Cerebellar cortex (tissue), 1 donor: Measurements from ENCODE around the gene TMEM141.
A peak's percentile ranks its signal among the peaks of the same experiment; 100 is the strongest.

Experiments used
- DNase-seq: peaks from one replicate; pipeline ENCODE4 v3.0.0-alpha.2; 2015; ENCODE audit warnings: low spot score

Gene TMEM141

DNA sequence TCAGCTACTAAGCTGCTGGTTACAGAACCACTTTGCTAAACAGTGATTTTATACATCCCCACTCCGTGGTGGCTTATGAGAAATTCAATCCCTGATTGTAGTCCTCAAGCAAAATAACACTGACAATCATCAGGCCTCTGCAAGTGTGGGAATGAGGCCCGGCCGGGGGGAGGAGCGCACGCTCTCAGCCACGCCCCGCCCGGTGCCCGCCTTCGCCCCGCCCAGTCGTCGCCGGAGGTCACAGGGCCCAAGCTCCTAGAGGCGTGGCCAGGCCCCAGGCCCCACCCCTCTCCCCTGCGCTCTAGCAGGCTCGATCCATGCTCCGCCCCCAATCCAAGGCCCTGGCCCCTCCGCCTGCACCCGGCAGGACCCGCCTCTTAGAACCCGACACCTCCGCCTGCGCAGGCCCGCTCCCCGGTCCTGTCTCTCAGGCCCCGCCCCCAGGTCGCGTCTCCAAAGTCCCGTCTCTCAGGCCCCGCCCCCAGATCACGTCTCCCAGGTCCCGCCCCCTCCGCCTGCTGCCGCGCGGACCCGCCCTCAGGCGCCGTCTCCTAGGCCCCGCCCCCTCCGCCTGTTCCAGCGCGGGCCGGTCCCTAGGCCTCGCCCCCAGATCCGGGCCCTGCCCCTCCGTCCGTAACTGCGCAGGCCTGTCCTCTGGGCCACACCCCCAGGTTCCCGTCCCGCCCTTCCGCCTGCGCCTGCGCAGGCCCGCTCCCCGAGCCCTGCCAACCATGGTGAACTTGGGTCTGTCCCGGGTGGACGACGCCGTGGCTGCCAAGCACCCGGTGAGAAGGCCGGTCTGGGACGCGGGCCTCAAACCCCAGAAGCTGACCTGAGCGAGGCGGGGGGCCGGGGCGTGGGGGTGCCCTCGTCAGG lies at the start of gene TMEM141:
TSS of gene TMEM141 (plus strand) at position 705 of the 876 bp plus-strand sequence. CDS start at position 732, 27 bp downstream.
- DNase-seq = peak; percentile 99

DNA sequence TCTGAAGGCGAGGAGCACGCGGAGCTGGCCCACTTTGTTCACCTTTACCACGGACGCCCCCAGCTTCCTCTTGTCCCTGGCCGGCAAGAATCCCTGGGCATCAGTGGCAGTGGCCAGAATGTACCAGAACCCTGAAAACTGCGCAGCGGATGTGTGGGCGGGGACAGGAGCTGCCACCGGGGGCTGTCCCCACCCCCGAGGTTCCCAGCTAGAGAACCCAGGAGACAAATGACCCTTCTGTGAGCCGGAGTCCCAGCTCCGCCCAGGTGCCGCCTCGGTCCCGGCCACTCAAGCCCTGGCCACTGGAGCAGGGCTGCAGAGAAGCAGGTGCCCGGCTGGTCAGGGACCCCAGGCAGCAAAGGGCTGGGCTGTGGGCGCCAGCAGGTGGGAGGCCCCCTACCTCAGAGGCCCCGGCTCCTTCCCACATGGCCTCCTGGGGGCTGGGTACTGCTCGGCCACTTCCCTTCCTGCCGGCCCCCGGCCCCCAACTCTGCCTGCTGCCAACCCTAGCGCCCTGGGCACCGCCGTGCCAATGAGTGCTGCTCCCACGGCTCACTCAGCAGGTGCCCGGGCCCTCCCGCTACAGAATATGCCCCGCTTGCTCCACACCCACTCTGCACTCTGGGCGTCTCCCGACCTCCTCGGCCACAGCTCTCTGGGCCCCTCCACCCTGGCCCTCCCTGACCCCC lies 49.1 kb upstream of the TMEM141 start:
- no peak for DNase-seq

DNA sequence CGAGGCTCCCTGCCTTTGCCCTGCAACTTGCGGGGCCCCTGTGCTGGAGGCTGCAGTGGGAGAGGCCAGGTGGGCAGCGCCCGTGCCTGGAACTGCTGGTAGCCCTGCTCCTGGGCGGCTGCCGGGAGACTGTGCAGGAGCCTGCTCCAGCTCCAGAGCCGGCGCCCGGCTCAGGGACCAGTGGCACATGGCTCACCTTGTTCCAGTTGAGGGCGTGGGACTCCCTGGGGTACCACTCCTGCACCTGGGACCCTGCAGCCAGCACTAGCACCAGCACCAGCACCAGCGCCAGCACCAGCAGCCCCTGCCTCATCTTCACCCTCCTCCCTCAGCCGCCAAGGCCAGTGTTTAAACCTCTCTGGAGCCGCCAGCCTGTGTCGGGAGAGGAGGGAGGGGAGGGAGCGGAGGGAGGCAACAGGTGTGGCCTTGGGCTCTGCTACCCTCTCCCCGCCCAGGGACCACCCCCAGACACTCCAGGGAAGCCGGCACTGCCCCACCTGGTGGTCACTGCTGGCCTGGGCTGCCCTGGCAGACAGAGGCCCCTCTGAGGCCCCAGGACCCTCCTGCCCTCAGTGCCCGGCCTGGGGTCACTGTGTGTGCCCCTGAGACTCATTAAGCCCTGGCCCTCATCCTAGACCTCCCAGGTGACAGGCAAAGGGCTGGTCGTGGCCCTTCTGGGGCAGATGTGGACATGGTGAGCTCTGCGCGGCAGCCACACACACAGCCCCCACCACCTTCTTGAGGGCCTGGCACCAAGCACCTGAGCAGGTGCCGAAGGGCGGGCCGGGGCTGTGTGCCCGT lies 48.4 kb upstream of the TMEM141 start, which contains the start of gene LCN10:
TSS of gene LCN10 (minus strand) at position 350 of the 801 bp plus-strand sequence. CDS start at position 313, 37 bp downstream.
- DNase-seq = no peak

DNA sequence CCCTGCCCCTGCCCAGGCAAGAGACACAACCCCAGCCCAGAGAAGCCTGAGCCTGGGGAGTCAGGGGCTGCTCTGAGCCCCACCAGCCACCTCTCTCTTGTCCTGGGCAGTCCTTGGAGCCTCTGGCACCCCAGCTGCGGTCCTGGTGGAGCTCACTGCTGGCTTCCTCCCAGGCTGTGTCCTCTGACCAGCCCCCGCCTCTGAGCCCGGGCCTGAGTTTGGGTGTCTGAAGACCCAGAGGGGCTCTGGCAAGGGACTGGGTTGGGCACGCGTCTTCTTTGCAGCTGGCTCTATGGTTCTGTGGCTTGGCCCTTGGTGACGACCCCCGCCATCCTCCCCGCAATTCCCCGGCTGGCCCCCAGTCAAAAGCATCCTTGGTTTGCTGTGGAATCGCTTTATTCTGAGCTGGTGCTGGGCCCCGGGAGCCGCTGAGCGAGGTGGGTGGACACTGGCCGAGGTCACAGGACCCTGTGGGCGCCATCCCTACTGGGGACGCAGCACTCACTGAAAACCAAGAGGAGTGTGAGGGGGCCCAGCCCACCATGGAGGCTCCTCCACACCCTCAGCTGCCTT lies 47.4 kb upstream of the TMEM141 start:
- no peak for DNase-seq

DNA sequence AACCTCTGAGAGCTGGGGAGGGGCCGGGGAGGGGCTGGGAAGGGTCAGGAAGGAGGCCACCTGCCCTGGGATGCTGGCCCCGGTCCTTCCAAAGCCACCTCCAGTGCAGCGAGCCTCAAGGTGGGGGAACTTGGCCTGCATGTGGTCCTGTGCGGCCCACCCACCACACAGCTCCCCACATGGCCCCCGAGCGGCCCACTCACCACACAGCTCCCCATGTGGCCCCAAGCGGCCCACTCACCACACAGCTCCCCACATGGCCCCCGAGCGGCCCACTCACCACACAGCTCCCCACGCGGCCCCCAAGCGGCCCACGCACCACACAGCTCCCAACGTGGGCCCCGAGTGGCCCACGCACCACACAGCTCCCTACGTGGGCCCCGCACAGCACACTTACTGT lies 46.4 kb upstream of the TMEM141 start:
- no peak for DNase-seq

DNA sequence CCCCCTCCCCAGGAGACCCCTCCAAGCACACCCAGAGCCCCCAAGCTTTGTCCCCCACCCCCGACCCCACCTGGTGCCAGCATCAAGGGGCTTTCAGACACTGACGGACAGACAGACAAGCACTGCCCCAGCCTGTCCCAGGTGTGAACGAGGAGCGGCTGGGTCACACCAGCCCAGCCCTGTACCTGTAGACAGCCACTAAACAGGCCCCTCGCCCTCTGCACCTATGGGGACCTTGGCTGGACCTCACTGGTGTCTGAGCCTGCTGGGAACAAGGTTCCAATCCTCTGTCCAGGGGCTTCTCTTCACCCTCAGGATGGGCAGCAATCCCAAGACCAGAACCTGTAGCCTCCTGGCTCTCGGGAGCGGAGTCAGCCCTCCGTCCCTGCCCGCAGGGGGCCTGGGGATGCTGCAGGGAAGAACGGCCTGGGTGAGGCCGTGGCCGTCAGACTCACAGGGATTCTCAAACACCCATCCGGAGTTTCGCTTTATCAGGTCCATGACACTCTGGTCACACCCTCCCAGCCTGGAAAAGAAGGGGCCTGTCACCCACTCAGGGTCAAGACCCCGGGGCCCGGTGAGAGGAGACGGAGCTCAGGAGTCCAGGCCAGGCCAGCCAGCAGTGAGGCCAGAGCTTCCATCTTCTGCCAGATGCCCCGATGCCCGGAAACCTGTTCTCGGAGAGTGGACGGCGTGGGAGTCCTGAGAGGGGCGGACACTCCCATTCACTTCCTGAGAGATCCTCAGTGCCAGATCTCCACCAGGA lies 45.6 kb upstream of the TMEM141 start:
- DNase-seq = no peak

DNA sequence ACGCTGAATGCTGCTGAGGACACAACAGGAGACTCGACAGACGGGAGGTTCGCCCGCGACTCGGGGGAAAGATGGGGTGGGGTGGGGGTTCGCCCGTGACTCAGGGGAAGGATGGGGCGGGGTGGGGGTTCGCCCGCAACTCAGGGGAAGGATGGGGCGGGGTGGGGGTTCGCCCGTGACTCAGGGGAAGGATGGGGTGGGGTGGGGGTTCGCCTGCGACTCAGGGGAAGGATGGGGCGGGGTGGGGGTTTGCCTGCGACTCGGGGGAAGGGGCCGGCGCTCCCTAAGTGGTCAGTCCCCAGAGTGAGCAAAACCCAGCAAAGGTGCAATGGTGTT lies 45.0 kb upstream of the TMEM141 start:
- no peak for DNase-seq

DNA sequence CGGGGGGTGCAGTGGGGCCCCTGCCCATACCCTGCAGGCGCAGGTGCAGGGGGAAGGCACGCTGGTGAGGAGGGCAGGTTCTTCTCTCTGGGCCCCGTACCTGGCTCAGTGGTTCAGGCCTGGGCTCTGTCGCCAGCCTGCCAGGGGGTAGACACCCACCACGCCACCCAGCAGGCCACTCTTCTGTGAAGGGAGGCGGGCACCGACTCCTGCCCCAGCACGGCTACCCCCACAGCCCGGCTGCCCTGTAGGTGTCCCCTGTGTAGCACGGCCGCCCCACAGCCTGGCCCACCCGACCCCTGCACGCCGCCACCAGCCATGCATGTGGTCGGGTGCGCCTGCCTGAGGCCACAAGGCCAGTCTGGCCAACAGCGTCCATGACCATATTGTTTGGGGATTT lies 44.5 kb upstream of the TMEM141 start:
- DNase-seq = no peak

DNA sequence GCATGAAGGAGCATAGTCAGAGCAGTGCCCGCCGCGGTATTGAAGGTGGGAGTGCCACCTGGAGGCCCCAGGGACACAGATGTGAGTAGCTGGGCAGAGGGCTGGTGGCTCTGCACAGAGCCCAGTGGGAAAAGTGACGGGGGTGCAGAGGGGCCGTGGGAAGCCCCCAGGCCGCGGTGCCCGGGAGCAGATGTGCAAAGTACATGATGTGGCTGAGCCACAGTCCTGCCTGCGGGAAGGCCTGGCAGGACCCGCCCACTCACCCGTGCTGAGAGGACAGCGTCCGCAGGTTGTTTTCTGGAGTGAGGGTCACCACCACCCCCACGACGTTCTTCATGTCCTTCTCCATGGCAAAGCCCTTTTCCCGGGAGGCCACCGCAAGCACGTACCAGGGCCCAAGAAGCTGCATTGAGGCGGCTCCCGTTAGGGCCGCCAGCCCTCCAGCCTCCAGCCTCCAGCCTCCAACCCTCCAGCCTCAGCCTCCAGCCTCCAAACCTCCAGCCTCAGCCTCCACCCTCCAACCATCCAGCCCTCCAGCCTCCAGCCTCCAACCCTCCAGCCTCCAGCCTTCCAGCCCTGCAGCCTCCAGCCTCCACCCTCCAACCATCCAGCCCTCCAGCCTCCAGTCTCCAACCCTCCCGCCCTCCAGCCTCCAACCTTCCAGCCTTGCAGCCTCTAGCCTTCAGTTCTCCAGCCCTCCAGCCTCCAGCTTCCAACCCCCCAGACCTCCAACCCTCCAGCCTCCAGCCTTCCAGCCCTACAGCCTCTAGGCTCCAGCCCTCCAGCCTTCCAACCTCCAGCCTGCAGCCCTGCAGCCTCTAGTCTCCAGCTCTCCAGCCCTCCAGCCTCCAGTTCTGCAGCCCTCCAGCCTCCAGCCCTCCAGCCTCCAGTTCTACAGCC lies 43.7 kb upstream of the TMEM141 start:
- no peak for DNase-seq

DNA sequence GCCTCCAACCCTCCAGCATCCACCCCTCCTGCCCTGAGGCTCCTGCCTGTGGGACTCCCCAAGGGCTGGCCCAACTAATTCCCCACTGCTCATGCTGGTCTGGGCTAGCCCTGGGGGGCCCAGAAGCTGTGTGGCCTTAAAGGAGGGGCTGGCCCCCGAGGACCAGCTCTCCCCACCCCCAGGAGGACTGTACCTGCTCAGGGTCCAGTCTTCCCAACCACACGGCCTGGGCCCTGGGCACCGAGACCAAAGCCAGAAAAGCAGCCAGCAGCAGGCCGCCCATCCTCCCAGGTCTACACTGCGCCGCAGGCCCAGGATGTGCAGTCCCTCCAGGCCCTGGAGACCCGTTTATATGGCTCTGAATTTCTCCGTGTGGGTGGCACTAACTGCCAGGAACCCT lies 42.9 kb upstream of the TMEM141 start, which contains the start of gene LCN6:
TSS of gene LCN6 (minus strand) at position 325 of the 400 bp plus-strand sequence. CDS start at position 283, 42 bp downstream.
- no peak for DNase-seq

DNA sequence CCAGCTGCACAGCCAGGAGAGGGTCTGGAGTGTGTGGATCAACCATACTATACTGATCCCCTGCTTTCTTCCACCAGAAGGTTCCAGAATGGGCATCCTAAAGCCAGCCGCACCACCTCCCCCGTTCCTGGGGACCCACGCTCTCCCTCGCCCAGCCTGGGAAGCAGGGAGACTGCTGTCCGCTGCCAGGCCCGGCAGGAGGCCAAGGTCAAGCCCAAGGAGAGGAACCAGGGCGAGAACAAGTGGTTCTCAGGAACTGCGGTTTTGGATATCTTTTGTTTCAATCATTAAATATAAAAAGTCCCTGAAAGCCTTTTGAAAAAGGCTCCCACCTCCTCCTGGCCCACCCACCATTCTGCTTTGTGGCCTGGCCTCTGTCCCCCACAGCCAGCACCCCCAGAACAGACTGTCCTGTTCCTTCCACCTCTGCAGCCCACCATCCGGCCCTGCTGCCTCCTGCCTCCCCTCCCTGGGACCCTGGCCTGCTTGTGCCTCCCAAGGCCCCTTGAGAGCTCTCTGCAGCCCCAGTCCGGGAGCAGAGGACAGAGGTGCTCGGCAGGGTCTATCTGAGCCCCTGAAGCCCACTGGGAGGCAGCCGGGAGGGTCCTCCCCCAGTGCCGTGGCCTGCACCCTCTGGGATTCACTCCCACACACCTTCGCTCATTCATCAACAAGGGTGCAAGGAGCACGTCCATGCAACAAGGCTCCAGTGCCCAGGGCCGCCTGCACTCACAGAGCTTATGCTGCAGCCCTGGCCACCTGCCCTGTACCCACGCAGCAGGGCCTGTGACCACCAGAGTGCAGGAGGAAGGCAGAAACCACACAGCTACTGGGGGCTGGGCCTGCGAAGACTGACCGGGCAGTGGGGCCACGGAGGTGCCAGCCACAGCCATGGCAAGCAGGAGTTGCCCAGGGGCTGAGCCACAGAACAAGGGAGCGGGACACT lies 42.2 kb upstream of the TMEM141 start:
- no peak for DNase-seq

DNA sequence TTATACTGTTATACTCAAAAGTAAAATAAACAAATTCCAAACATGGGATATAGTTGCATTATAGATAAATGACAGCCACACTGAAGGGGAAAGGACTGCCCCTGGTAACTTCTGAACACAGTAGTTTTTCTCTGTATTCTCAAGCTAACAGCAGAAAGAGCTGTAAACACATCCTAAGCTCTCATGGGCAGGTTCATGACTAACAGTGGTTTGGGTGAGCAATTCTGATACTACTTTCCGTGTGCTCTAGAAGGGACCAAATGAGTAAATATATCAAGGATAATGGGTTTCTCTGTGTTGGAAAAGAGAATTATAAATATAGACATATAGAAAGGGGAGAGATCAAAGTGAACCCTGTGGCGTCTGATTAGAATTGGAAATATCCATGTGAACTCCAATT lies 40.6 kb upstream of the TMEM141 start:
- no peak for DNase-seq

DNA sequence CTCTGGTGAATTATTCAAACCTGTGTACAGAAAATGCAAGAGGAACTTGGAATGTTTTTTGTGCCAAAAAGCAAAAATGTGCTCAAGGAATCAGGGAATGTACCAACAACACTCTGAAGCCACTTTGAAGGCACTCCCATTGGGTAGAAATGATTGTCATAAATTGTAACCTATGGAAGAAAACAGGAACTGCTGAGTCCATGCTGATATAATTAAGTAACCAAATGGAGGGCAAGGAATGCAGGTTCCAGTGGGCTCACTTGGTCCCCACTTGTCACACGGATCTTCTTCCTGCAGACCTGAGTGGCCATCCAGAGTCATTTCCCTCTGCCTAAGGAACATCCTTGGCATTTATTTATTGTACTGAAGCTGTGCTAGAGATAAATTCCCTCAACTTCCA lies 39.9 kb upstream of the TMEM141 start:
- DNase-seq = no peak

DNA sequence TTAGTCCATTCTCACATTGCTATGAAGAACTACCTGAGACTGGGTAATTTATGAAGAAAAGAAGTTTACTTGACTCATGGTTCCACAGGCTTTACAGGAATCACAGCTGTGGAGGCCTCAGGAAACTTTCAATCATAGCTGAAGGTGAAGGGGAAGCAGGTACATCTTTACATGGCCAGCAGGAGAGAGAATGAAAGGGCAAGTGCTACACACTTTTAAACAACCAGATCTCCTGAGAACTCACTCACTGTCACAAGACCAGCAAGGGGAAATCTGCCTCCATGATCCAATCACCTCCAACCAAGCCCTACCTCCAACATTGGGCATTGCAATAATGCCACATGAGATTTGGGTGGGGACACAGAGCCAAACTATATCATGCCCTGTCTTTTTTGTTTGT lies 39.3 kb upstream of the TMEM141 start:
- DNase-seq = no peak

DNA sequence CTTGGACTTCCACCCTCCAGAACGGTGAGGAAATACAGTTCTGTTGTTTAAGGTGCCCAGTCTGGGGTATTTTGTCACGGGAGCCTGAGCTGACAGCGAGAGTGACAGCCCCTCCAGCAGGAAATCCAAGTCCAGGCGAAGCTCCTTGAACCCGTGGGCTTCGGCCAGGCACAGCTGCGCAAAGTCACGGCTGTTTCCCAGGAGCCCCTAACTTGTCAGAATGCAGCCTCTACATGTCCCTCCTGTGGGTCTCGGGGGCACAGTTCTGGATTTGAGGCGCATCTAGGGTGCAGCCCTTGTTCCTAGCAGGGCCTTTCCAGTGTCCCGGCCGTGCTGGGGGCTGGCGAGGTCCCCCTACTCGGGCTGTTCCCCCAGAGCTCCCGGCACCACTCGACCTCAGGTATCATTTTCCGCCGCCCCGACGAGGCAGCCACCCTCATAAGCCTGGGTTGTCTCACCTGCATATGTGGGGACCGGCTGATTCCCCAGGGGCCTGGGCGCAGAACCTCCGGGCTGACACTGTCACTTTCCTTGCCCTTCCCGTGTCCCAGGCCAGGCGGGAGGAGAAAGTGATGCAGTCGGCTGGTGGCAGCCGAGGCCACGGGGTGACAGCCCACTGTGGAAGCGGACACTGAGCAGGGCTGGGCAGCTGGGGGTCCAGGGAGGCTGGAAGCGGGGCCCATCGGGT lies 37.6 kb upstream of the TMEM141 start:
- no peak for DNase-seq

DNA sequence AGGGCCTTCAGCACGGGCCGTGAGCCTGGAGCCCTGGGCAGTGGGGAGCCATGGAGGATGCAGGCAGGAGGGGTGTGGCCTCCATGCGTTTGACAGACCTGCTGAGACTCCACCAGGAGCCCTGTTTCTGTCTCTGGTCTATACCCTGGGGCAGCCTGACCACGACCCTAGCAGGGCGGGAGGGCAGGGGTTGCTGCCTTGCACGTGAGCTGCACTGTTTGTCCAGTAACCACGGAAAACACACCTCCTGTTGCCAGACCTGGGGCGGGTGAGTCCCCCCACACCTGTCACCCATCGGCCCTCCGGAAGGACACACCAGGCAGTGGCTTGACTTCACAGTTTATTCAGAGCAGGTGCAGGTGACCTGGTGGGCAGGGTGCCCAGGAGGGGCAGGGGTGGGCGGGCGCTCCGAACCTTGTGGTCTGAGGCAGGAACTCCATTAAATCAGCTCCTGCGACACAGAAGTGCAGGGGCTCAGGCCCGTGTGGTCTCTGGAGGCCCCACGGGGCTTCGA lies 37.0 kb upstream of the TMEM141 start:
- DNase-seq = no peak

DNA sequence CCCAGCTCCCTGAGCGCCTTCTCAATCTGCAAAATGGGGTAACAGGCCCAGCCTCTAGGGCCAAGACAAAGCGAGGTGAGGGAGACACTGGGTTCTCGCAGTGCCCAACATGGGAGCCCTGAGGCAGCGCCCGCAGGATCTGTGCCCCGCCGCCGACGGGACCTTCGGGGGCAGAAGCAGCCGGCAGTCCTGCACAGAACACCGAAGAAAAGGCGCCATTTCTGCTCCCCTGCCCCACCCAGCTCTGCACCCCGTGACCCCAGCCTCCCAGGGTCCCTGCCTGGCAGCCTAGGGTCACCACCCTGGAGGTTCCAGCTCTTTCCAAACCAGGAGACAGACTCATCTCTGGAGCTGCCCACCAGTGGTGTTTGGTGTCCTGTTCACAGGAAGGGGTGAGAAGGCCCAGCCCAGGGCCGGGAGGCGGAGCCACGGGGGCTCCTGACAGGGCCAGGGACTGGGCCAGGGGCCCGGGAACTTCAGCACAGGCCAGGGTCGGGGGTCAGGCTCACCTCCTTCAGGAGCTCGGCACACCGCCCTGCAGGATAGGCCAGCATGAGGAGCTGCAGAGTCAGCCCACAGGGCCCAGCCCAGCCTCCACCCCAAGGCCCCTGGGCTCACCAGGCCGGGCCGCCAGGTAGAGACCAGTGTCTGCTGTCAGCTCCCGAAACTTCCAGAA lies 36.4 kb upstream of the TMEM141 start:
- no peak for DNase-seq
